Measurements from ENCODE around the gene CDH13.
"Not testable (repeated sequence)": the region's sequence is repeated elsewhere in the genome, so short reads cannot be mapped to it uniquely, and the experiment has no call there.

CDH13 gene

DNA sequence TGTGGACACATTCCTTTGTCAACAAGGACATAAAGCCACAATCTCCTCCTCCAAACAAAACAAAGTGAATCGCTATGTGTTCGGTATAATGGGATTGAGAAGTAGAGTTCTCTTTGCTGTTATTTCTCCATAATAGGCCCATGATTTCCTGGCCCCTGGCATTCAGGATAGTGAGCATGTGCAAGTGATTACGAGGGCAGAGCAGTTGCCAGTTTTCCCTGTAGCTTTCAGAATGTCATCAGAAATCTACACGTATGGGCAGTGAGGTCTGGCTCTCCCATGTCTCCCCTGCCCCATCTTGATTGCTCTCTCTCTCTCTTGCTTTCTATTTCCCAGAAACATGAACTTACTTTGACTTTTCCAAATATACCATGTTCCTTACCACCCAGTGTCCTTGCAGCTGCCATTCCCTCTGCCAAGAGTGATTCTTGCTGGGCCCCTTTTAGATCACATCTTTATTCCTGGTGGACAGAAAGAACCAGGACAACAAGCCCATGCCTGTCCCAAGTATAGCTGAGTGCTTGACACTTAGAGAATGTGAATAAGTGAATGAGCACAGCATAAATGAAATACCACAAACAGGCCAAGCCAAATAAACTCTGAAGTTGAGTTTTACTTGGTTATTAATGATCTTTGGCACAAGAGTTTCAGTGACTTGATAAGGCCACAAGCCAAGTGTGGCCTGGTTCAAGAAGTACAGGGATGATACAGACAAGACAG is 273.1 kb downstream of the CDH13 start:
- no peak for FAIRE-seq

DNA sequence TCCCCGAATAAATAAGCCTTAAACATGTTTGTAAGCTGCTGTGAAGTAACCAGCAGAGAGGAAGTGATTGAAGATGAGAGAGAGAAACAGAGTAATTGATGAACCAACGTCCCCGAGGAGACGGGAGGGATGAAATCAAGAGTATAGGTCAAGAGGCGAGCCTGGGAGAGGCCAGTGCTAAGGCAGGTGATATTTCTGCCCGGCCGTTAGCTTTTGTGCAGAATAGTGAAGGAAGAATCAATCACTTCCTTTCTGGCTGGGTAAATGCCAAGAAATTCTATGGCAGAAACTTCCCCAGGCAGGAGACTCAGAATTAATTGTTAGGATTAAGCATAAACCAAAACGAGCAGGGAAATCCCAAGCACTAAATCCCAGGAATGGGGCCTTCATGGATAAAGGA is 273.8 kb downstream of the CDH13 start:
- no peak for FAIRE-seq

DNA sequence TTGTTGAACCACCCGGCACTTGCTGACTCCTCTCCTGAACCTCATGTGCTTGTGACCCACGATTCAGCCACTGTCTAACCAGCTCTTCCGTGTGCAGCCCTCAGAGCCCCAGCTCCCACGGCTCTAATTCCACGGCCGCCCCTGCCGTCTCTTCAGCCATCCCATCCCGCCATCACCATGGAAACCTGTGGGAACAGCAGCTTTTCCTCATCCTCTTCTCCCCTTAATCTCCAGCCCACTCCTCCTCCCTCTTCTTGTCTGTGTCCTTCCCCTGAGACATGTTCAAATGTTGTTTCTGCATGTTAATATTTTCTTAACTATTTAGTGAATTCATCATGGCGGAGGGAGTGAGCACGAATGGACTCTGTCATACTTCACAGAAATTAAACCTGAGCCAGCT is 285.2 kb downstream of the CDH13 start:
- FAIRE-seq = no peak

DNA sequence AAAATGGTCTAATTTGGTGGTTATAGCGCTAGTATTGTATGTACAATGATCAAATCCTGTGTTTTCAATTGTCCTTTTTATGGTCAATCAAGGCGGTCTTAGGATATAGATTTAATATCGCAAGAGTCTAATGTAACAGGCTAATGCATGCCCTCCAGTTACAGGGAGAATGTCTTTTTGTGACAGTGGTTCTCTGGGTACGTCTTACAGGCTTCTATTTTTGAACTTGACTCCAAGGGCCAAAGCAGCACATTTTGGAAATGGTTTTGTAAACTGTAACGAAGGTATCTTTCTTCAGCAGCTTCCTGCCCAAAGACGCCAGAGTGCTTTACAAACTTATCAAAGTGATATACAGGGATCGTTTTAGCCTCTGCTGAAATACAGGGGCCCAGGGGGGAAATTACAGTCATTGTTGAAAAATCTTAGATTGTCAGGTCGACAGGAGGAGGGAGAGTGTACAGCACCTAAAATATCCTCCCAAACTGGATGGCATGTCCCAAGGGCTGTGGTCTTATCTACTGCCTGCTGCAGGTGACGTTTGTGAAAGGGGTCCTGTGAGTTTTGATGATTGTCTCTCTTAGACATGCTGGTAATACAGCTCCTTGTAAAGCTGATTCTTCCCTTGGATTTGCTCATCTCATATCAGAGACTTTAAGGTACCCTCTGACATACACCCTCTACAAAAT is 288.5 kb downstream of the CDH13 start:
- FAIRE-seq = no peak

DNA sequence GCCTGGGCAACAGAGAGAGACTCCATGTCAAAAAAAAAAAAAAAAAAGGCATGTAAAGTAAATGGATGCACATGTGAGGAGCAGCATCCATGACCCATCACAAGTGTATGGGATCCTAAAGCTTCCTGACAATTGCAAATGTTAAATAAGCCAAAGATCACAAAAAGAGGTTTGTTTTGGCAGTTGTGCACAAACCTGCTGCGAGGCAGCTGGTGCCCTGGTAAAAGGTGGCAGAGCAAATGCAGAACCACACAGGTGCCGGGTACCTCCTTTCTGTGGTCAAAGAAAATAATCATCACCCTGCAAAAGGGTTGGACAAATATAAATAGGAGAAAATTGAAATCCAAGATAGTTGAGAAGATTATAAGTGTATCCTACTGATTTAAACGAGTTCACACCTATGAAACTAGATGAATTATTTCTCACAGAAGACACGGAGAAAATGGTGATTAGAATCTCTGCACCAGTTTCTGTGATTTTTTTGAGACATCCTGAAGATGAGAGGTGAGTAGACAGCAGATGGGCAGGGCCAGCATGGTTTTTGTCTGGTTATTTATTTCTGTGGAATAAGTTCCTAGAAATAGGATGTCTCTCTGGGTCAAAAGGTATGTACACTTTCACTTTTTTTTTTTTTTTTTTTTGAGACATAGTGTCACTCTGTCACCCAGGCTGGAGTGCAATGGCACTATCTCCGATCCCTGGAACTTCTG is 291.3 kb downstream of the CDH13 start:
- no peak for FAIRE-seq

DNA sequence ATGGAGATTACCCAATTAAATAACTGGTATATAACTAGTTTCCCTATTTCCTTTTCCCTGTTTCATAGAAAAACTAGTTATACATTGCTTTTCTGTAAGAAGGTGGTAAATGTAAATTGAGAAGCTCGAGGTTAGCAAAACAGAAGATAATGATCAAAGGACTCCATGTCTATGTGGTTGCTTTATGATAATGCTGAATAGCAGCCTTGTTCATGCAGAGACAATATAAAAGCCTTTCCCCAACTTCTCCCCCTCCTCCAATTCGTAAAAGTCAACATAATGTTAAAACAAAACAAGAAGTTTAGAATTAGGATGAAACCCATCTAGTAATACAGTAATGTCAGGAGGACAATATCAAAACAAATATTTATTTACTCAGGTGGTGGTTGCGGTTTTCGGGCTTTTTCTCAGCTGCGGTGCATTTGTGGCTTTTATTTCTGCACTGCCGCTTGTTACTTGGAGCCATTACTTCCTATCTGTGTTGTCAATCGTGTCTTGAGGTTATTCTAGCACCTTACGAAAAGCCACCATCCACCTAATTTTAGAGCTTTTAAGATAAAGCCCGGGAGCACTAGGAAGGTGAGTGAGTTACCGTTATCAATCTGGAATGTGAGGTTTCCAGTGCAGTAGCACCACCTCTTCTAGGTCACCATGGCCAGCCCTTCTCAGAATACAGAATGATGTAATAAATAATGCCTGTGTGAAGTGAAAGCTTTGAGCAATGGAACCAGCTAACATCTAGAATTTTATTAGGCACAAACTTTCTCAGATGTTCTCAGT is 297.5 kb downstream of the CDH13 start:
- FAIRE-seq = no peak

DNA sequence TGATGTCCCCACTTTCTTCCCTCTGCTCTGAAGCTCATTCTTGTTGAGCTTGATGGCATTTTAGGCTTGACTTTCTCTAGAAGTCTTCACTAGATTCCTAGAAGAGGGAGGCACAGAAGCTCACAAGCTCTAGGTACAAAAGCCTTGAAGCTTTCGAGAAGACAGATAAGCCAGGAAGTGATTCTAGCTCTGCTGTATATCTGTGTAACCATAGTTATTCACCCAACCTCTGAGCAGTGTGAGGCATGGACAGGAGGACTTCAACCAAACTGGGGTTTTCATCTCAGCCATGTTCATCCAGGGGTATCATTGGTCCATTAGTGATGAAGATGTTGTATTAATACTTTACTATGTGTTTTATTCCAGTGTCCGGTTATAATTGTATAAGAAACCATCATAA is 299.7 kb downstream of the CDH13 start:
- no peak for FAIRE-seq

DNA sequence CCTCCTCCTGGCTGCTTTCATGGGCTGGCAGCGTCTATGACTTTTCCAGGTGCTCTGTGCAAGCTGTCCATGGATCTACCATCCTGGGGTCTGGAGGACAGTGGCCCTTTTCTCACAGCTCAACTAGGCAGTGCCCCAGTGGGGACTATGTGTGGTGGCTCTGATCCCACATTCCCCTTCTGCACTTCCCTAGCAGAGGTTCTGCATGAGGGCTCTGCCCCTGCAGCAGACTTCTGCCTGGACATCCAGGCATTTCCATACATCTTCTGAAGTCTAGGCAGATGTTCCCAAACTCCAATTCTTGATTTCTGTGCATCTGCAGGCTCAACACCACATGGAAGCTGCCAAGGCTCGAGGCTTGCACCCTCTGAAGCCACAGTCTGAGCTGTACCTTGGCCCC is 307.2 kb downstream of the CDH13 start:
- FAIRE-seq = not testable (repeated sequence)

DNA sequence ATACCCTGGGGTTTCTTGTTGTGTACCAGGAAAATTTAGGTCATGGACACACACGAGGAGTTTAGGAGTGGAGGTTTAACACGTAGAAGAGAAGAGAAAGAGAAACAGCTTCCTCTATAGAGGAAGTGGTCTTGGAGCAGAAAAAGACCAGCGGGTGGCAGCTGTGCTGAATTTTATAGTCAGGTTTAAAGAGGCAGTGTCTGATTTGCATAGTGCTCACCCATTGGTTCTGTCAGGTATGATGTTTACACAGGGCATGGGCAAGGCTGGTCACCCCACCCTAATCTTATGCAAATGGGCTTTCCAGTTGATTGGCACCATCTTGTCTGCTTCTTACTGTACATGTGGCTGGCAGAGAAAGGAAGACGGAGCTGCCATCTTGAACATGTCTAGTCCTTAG is 309.0 kb downstream of the CDH13 start:
- no peak for FAIRE-seq

DNA sequence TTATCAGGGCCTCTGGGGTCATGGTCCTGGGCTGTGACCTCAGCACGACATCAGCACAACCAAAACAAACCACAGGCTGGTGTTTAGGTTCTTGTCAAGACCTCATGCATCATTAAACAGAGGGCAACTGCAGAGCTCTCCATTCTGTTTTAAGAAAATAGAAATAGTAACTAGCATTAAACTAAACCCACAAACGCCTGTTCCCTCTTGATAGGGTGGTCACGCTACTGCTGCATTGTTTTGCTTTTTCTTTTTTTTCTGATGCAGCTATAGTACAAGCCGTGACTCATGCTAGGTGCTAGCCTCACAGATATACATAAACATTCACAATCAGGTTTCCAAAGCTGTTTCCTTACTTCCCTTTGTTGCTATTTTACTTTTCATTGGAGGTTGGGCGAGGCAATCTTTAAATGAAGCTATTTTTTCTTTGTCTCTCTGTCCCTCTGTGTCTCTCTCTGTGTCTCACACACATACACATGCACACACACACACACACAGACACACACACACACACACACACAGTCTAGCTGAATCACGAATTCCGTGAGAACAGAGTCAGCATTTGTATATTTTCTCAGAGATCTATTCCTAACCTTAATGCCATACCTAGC is 310.3 kb downstream of the CDH13 start:
- FAIRE-seq = no peak

DNA sequence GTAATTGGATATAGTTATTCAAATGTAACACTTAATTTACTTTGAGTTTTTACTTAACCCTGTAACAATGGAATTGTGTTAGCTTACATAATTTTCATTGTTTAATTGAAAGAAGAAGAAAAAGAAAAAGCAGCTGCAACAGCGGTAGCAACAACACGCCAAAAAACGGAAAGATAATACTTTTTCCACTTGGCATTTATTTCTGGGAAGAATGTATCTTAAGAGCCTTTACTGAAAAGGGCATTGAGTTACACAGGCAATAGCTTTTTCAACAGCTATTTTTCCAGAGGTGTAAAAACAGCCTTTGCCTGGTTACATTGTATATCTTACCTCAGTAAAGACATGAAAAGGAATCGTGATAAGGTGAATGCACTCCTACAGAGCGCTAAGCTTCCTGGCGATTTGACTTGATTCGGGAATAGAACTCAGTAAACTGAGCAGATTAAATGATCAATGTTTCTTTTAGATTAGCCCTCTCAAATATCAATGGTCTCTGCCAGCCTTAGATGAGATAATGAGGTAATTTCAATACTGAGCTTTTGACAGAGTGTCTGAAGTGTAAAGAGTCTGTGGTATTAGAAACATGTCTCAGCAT is 311.3 kb downstream of the CDH13 start:
- no peak for FAIRE-seq

DNA sequence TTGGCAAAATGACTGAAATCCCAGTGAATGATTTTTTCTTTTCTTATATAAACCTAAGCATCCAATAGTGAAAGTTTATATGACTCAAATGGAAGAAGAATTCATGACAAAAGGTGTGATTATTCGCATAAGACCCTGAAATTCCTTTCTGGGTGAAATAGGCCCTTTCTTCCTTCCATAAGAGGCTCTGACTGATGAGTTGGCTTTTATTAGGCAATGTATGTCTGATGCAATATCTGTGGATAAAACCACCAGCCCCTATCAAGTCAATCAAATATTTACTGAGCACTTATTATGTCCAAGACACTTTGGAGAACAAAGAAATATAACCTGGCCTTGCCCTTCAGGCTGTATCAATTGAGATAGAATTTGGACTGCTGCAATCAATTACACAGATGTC is 316.6 kb downstream of the CDH13 start:
- FAIRE-seq = no peak

DNA sequence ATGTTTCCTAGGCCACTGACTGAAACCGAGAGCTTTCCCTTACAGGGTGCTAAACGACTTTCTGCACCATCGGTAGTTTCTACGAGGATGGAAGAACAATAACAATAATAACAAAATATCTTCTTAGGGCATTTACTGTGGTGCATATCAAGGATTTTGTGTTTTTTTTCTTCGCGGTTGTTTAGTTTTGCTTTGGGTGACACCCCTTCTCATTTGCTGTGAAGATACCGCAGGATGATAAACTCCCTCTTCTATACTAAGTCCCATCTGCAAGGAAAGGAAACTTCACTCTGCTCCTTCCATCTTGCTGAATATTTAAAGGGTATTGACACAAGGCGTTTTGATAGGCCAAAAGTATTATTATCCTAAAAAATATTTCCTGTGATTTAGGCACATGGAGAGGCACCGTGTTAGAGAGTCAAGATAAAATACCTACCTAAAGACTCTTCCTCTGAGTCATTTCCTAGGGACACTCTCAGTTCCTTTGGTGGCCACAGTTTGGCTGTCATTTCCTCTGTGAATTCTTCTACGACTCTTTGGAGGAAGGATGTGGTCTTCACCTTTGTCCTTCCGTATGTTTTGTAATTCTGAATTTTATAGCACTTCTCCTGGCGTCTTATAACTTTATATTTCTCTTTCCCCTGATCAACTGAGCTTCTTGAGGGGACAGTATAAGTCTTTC is 318.8 kb downstream of the CDH13 start:
- FAIRE-seq = no peak

DNA sequence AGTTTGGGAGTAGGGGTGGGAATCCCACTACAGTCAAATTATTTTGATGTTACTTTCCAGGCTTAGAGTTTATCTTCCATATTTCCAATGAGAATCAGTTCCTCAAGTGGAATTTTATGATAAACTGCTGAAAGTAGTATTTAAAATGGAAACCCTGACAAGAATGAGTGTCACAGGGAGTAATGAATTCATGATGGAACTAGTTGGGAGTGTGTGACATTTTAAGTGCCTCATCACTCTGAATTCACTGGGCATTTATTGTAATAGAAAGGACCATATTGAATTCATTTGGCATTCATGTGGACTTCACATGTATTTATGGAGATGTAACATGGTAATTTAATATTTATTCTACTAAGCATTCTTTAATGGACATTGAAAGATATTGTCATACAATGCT is 320.9 kb downstream of the CDH13 start:
- no peak for FAIRE-seq

DNA sequence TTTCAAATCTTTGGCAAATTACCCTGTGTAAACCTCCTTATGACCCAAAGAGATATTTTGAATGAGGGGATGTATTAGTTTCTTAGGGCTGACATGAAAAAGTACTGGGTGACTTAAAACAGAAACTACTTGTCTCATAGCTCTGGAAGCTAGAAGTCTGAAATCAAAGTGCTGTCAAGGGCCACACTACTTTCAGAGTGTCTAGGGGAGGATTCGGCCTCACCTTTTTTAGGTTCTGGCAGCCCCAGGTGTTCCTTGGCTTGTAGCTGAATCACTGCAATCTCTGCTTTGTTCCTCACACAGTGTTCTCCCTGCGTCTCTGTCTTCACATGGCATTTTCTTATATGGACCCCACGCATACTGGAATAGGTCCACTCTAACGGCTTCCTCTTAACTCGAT is 322.2 kb downstream of the CDH13 start:
- no peak for FAIRE-seq

DNA sequence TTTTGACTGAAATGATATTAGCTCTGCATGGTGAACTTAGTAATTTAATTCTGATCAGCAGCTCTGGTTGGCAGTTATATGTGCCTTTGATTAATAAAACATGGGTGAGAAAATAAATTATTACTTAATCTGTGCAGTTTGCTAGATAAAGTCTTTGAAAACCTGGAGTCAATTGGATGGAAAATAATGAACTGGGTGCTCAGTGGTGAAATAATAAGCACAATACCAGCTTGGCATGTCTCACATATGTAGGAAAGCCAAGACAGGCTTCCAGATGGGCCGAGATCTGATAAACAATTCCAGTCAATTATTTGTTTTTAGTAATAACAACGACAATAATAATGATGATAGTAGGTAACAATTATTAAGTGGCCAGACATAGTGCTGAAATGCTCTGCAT is 326.7 kb downstream of the CDH13 start:
- no peak for FAIRE-seq

DNA sequence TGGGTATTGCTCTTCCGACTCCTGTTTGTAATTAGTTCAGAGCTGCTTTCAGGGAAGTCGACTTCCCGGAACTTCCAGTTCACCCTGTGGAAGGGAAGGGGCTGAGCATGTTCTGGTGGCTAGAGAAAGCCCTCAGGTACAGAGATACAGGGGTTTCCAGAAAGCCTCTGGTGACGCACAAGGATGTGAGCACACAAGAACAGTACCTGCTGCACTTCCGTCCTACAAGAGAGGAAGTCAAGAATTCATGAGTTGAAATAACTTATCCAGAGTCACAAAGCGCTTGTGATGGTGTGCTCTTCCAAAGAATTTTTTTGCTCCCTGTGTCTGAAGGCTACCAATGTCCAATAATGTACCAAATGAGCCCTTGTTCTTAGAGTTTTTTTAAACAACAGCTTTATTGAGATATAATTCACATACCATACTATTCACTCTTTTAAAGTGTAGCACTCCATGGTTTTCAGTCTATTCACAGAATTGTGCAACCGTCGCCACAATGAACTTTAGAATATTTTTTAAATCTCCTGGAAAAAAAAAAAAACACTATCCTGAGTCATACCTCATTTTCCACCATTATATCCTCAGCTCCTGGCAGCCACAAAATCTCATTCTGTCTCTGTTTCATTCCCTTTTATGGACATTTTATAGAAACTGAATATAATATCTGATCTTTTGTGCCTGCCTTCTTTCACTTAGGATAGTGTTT is 327.6 kb downstream of the CDH13 start:
- FAIRE-seq = no peak

DNA sequence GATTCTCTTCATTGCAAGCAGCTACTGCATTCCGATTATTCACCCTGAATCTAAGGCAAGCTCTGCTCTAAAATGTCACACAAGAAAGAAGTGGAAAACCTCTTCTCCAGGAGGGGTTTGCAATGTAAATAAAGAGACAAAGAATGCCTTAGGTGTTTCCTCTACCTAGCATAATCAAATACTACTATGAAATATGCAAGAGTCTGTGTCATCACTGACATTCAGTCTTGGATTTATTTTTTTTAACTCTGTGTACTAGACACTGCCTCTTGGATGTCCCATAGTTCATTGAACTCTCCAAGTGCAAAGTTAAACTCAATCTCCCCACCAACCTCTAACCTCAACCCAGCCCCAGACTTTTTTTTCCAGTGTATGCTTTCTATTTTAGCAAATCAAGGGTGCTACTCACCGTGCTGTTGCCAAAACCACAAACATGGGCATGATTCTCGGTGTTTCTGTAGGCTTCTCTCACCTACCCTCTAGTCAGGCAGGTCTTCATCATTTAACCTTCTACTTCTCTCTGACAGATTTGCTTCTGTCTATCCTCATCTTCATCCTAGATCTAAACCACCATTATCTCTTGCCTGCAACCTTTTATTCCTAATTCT is 329.1 kb downstream of the CDH13 start:
- no peak for FAIRE-seq

DNA sequence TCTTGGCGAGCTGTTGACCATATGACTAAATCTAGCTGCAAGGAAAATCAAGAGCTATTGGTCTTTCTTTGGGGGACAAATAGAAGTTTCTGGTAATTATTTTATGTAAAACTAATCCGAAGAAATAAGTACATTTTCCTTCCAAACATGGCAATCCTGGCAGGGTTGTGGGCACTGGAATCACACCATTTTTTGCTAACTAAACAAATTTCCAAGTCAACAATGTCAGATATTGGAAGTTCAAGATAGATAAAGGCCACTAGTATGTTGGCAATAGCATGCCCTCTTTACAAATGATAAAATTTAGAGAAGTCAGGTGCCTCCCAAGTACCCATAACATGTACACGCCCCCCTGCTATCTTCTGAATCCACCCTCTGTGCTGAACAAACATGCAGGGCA is 330.4 kb downstream of the CDH13 start:
- FAIRE-seq = no peak

DNA sequence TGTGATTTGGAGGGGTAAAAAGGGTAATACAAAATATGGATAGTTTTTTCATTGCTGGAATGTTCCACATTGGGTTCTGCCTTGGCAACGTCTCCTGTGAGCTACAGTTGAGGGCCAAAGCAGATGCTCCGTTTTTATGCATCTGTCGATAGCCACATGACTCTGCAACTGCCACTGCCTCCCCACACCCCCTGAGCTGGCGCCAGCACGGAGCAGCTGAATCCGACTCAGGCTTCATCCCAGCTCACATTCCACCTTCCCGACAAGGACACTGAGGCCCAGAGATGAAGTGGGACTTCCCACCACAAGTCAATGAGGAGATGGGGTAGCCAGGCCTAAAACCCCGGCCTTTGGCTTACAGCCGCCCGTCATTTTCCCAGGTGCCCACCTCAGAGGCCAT is 334.1 kb downstream of the CDH13 start:
- no peak for FAIRE-seq

DNA sequence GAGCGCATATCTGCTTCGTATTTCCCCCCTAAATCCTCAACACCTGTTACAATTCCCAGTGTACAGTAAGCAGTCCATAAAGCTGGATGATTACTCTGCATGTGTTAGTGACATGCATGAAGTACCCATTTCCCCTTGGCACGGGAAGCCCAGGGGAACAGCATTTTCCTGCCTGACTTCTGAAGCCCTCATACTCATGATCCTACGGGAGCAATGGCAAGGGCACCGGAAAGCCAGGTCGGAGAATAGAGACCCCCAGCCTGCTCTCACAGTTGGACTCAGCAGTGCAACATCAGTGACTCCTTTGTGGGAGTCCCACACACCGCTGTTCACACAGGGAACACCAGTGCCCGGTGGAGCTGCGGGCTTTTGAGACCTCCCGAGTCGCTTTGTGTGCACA is 336.9 kb downstream of the CDH13 start:
- no peak for FAIRE-seq
